ENCODE data around the gene SIRPG. TPM values are rescaled to one million over a fixed set of nuclear protein-coding genes. Genes with fewer than 3 reads are reported as not detected.
A peak's percentile ranks its signal among the peaks of the same experiment; 100 is the strongest.

SIRPG gene
- total and polyA plus RNA-seq, 4 donors = not detected

GRCh38 chr20:1673424-1673823, 15.8 kb upstream of the SIRPG start:
- peak in 1 of 6 donors; percentile 8 for DNase-seq (ENCODE audit: low read depth in 4 of 6, low spot score in 6 of 6)
- peak overlapping the region; percentile 38 for H3K27ac ChIP-seq (ENCODE audit: low read depth, low read length)
- WGBS (ENCODE audit: insufficient coverage) = 27% methylated on average over 4 of the region's 4 CpGs
- H3K4me1 ChIP-seq (ENCODE audit: control insufficient read depth, insufficient read depth, low read length) = no peaks in the 10 kb centered on the region
- H3K36me3 ChIP-seq (ENCODE audit: control insufficient read depth, insufficient read depth, low read length) = no peaks in the 10 kb centered on the region
- no peak overlapping the region for H3K4me3 ChIP-seq (ENCODE audit: low read depth, low read length)
- no peaks in the 10 kb centered on the region for H3K27me3 ChIP-seq (ENCODE audit: control insufficient read depth, insufficient read depth, low read length)
- H3K9me3 ChIP-seq (ENCODE audit: control insufficient read depth, insufficient read depth, low read length) = no peaks in the 10 kb centered on the region

GRCh38 chr20:1672728-1673127, 15.1 kb upstream of the SIRPG start:
- Histone ChIP-seq H3K4me1 (ENCODE audit: control insufficient read depth, insufficient read depth, low read length) (no peaks in the 10 kb centered on the region), H3K9me3 (ENCODE audit: control insufficient read depth, insufficient read depth, low read length) (no peaks in the 10 kb centered on the region), H3K36me3 (ENCODE audit: control insufficient read depth, insufficient read depth, low read length) (no peaks in the 10 kb centered on the region), H3K27ac (ENCODE audit: low read depth, low read length) (no peak overlapping the region), H3K27me3 (ENCODE audit: control insufficient read depth, insufficient read depth, low read length) (no peaks in the 10 kb centered on the region), H3K4me3 (ENCODE audit: low read depth, low read length) (no peak overlapping the region)
- DNase-seq (ENCODE audit: low read depth in 4 of 6, low spot score in 6 of 6) = no peak
- WGBS (ENCODE audit: insufficient coverage) = 71% methylated on average over 1 of the region's 3 CpGs

- H3K27ac ChIP-seq (ENCODE audit: low read depth, low read length) = no peak overlapping the region
- no peak overlapping the region for H3K4me3 ChIP-seq (ENCODE audit: low read depth, low read length)
- 71% methylated on average over 9 of the region's 11 CpGs for WGBS (ENCODE audit: insufficient coverage)
- no peak for DNase-seq (ENCODE audit: low read depth in 4 of 6, low spot score in 6 of 6)
- H3K36me3 ChIP-seq (ENCODE audit: control insufficient read depth, insufficient read depth, low read length) = no peaks in the 10 kb centered on the region
- H3K9me3 ChIP-seq (ENCODE audit: control insufficient read depth, insufficient read depth, low read length) = no peaks in the 10 kb centered on the region
- H3K4me1 ChIP-seq (ENCODE audit: control insufficient read depth, insufficient read depth, low read length) = no peaks in the 10 kb centered on the region
- H3K27me3 ChIP-seq (ENCODE audit: control insufficient read depth, insufficient read depth, low read length) = no peaks in the 10 kb centered on the region
Observed at GRCh38 chr20:1671891-1672669, 14.5 kb upstream of the SIRPG start.

- WGBS (ENCODE audit: insufficient coverage) = 56% methylated on average over 5 of the region's 5 CpGs
- no peak overlapping the region for H3K4me3 ChIP-seq (ENCODE audit: low read depth, low read length)
Observed at GRCh38 chr20:1669304-1669703, 11.7 kb upstream of the SIRPG start.

GRCh38 chr20:1667502-1668085, 10.0 kb upstream of the SIRPG start:
- H3K4me3 ChIP-seq (ENCODE audit: low read depth, low read length) = no peak overlapping the region
- H3K27me3 ChIP-seq (ENCODE audit: control insufficient read depth, insufficient read depth, low read length) = no peaks in the 10 kb centered on the region
- no peaks in the 10 kb centered on the region for H3K9me3 ChIP-seq (ENCODE audit: control insufficient read depth, insufficient read depth, low read length)
- no peaks in the 10 kb centered on the region for H3K4me1 ChIP-seq (ENCODE audit: control insufficient read depth, insufficient read depth, low read length)
- H3K36me3 ChIP-seq (ENCODE audit: control insufficient read depth, insufficient read depth, low read length) = no peaks in the 10 kb centered on the region
- no peak overlapping the region for H3K27ac ChIP-seq (ENCODE audit: low read depth, low read length)
- 80% methylated on average over 1 of the region's 1 CpG for WGBS (ENCODE audit: insufficient coverage)
- DNase-seq (ENCODE audit: low read depth in 4 of 6, low spot score in 6 of 6) = no peak

More at GRCh38 chr20:1669304-1669703, 11.7 kb upstream of the SIRPG start:
- H3K27me3 ChIP-seq (ENCODE audit: control insufficient read depth, insufficient read depth, low read length) = no peaks in the 10 kb centered on the region
- no peaks in the 10 kb centered on the region for H3K36me3 ChIP-seq (ENCODE audit: control insufficient read depth, insufficient read depth, low read length)
- peak overlapping the region; percentile 78 for H3K27ac ChIP-seq (ENCODE audit: low read depth, low read length)
- no peaks in the 10 kb centered on the region for H3K4me1 ChIP-seq (ENCODE audit: control insufficient read depth, insufficient read depth, low read length)
- H3K9me3 ChIP-seq (ENCODE audit: control insufficient read depth, insufficient read depth, low read length) = no peaks in the 10 kb centered on the region
- DNase-seq (ENCODE audit: low read depth in 4 of 6, low spot score in 6 of 6) = peak in 1 of 6 donors; percentile 59

GRCh38 chr20:1666802-1667201, 9.2 kb upstream of the SIRPG start:
- 83% methylated on average over 1 of the region's 5 CpGs for WGBS (ENCODE audit: insufficient coverage)
- Histone ChIP-seq H3K27me3 (ENCODE audit: control insufficient read depth, insufficient read depth, low read length) (no peaks in the 10 kb centered on the region), H3K36me3 (ENCODE audit: control insufficient read depth, insufficient read depth, low read length) (no peaks in the 10 kb centered on the region), H3K4me1 (ENCODE audit: control insufficient read depth, insufficient read depth, low read length) (no peaks in the 10 kb centered on the region), H3K27ac (ENCODE audit: low read depth, low read length) (no peak overlapping the region), H3K9me3 (ENCODE audit: control insufficient read depth, insufficient read depth, low read length) (no peaks in the 10 kb centered on the region), H3K4me3 (ENCODE audit: low read depth, low read length) (no peak overlapping the region)
- DNase-seq (ENCODE audit: low read depth in 4 of 6, low spot score in 6 of 6) = no peak

- Histone ChIP-seq H3K27me3 (ENCODE audit: control insufficient read depth, insufficient read depth, low read length) (no peaks in the 10 kb centered on the region), H3K9me3 (ENCODE audit: control insufficient read depth, insufficient read depth, low read length) (no peaks in the 10 kb centered on the region), H3K4me1 (ENCODE audit: control insufficient read depth, insufficient read depth, low read length) (no peaks in the 10 kb centered on the region), H3K4me3 (ENCODE audit: low read depth, low read length) (no peak overlapping the region), H3K27ac (ENCODE audit: low read depth, low read length) (no peak overlapping the region), H3K36me3 (ENCODE audit: control insufficient read depth, insufficient read depth, low read length) (no peaks in the 10 kb centered on the region)
- no peak for DNase-seq (ENCODE audit: low read depth in 4 of 6, low spot score in 6 of 6)
- 86% methylated on average over 1 of the region's 3 CpGs for WGBS (ENCODE audit: insufficient coverage)
Observed at GRCh38 chr20:1665345-1665744, 7.8 kb upstream of the SIRPG start.

- Histone ChIP-seq H3K27ac (ENCODE audit: low read depth, low read length) (no peak overlapping the region), H3K4me1 (ENCODE audit: control insufficient read depth, insufficient read depth, low read length) (no peaks in the 10 kb centered on the region), H3K9me3 (ENCODE audit: control insufficient read depth, insufficient read depth, low read length) (no peaks in the 10 kb centered on the region), H3K36me3 (ENCODE audit: control insufficient read depth, insufficient read depth, low read length) (no peaks in the 10 kb centered on the region), H3K27me3 (ENCODE audit: control insufficient read depth, insufficient read depth, low read length) (no peaks in the 10 kb centered on the region), H3K4me3 (ENCODE audit: low read depth, low read length) (no peak overlapping the region)
- DNase-seq (ENCODE audit: low read depth in 4 of 6, low spot score in 6 of 6) = no peak
- WGBS (ENCODE audit: insufficient coverage) = 87% methylated on average over 4 of the region's 5 CpGs
Observed at GRCh38 chr20:1664911-1665310, 7.3 kb upstream of the SIRPG start.

- no peak for DNase-seq (ENCODE audit: low read depth in 4 of 6, low spot score in 6 of 6)
- 71% methylated on average over 1 of the region's 2 CpGs for WGBS (ENCODE audit: insufficient coverage)
- no peaks in the 10 kb centered on the region for H3K4me1 ChIP-seq (ENCODE audit: control insufficient read depth, insufficient read depth, low read length)
- no peaks in the 10 kb centered on the region for H3K9me3 ChIP-seq (ENCODE audit: control insufficient read depth, insufficient read depth, low read length)
- no peak overlapping the region for H3K27ac ChIP-seq (ENCODE audit: low read depth, low read length)
- no peaks in the 10 kb centered on the region for H3K27me3 ChIP-seq (ENCODE audit: control insufficient read depth, insufficient read depth, low read length)
- no peak overlapping the region for H3K4me3 ChIP-seq (ENCODE audit: low read depth, low read length)
- H3K36me3 ChIP-seq (ENCODE audit: control insufficient read depth, insufficient read depth, low read length) = no peaks in the 10 kb centered on the region
Observed at GRCh38 chr20:1663917-1664316, 6.3 kb upstream of the SIRPG start.
